ENCODE data around the gene CIC. TPM values are rescaled to one million over a fixed set of nuclear protein-coding genes. Genes with fewer than 3 reads are reported as not detected.

The CIC gene
- total and polyA plus RNA-seq, 9 of the 15 experiments (the other 6 are each of a cell fraction or from before 2014, with no cell fraction given): 0.07 to 44.7 (median 8.6) TPM

DNA sequence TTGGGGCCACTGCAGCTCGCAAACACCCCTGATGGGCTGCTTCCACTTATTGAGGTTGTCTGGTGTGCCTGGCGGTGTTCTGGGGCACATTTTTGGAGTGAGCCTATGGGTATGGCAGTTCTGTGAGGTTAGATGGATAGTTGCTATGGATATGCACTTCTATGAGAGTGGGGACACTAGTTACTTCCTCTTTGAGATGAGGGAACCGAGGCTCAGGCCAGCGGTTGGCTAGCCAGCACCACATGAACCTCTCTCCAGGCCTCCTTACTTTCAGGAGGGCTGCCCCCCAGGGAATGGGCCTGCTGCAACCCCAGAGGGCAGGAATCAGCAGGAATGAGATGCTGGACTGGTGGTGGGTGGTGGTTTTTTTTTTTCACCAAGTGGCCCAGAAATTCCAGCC, 19.3 kb downstream of the CIC start (continued):
- TF ChIP-seq, protein P1, sequence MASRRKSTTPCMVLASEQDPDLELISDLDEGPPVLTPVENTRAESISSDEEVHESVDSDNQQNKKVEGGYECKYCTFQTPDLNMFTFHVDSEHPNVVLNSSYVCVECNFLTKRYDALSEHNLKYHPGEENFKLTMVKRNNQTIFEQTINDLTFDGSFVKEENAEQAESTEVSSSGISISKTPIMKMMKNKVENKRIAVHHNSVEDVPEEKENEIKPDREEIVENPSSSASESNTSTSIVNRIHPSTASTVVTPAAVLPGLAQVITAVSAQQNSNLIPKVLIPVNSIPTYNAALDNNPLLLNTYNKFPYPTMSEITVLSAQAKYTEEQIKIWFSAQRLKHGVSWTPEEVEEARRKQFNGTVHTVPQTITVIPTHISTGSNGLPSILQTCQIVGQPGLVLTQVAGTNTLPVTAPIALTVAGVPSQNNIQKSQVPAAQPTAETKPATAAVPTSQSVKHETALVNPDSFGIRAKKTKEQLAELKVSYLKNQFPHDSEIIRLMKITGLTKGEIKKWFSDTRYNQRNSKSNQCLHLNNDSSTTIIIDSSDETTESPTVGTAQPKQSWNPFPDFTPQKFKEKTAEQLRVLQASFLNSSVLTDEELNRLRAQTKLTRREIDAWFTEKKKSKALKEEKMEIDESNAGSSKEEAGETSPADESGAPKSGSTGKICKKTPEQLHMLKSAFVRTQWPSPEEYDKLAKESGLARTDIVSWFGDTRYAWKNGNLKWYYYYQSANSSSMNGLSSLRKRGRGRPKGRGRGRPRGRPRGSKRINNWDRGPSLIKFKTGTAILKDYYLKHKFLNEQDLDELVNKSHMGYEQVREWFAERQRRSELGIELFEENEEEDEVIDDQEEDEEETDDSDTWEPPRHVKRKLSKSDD (conservative IDR thresholded peaks at IDR 0.05; ENCODE audit: low read length): no peak
- TF ChIP-seq ZNF23 (CRISPR knock-in tag; IDR thresholded peaks at IDR 0.05): no peak

DNA sequence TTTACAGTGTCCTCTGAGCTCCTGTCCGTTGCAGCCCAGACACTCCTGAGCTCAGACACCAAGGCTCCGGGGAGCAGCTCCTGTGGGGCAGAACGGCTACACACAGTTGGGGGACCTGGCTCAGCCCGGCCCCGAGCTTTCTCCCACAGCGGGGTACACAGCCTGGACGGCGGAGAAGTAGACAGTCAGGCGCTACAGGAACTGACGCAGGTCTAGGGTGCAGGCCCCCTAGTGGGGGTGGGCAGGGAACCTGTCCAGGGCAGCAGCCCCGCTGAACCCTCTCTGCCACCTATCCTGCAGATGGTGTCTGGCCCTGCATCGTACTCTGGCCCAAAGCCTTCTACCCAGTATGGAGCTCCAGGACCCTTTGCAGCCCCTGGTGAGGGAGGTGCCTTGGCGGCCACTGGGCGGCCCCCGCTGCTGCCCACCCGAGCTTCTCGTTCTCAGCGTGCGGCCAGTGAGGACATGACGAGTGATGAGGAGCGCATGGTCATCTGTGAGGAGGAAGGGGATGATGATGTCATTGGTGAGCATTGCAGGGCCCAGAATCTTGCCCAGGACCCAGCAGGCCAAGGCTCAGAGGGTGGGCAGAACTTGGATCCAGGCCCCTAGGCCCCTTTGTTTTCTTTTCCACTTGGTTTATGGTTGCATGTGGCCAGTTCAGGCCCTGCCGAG, 20.0 kb downstream of the CIC start:
- no peak for ATAC-seq
- no TSS peak for BruUV-seq (replicated peaks)
- intact Hi-C loops (cut with micrococcal nuclease): no loop called here
- Histone ChIP-seq H3K9me3 (replicated peaks; ENCODE audit: control insufficient read depth, insufficient read depth, low read depth, low read length) (no peaks in the 10 kb centered on the region), H3K4me1 (replicated peaks in 1 of 2; ENCODE audit: control insufficient read depth in 2 of 2, insufficient read depth in 2 of 2, low read length in 2 of 2) (peaks cover 16 to 85% of the 10 kb centered on the region in 2 experiments; a peak in 4 of 5 replicates), H3K27ac (ENCODE audit: extremely low read depth, low read depth, low read length) (no peak overlapping the region), H3K4me3 (no peak overlapping the region), H3K36me3 (ENCODE audit: control insufficient read depth, insufficient read depth, low read length) (peaks cover 75% of the 10 kb centered on the region; the same call in 2 of the 3 replicates), H3K79me2 (ENCODE audit: control insufficient read depth, insufficient read depth, low read length) (peaks cover 25% of the 10 kb centered on the region), H4K20me1 (replicated peaks; ENCODE audit: control insufficient read depth, insufficient read depth, low read length) (0 out of 2 replicates have a peak, but pooled peaks cover 8% of the 10 kb centered on the region), H2AFZ (ENCODE audit: low read depth, low read length) (no peak overlapping the region), H3K9ac (ENCODE audit: insufficient read depth in 1 of 2, low read depth in 2 of 2, low read length in 2 of 2) (peak overlapping the region in 1 of 2 experiments; percentile 45; a peak in 2 of 4 replicates), H3K9me1 (ENCODE audit: control insufficient read depth, insufficient read depth, low read length) (no peaks in the 10 kb centered on the region), H3K27me3 (ENCODE audit: control insufficient read depth in 2 of 2, insufficient read depth in 2 of 2, low read length in 2 of 2) (no peaks in the 10 kb centered on the region), H3K4me2 (ENCODE audit: insufficient read depth, low read length) (no peak overlapping the region)
- ChIA-PET CTCF (ENCODE audit: low intra/inter-chr PET ratio) (no interaction called here), POLR2A (interaction anchor here (1.8 kb wide), 1 partner anchor 13 kb away, joined by 6 read pairs; the partner anchor contains the start of genes PAFAH1B3 and PRR19)
- WGBS (ENCODE audit: insufficient coverage, low coverage, missing lambda C conversion rate): 94% methylated on average over 20 of the region's 22 CpGs
- DNase-seq (ENCODE audit: extremely low read depth in 1 of 4, low spot score in 3 of 4): no peak
- no peak for FAIRE-seq
- in situ Hi-C loops (cut with MboI): no loop called here
- no peak for TF ChIP-seq TAF7 (tag; IDR thresholded peaks at IDR 0.05)
- no peak for TF ChIP-seq TCF7 (IDR thresholded peaks at IDR 0.05; ENCODE audit: borderline replicate concordance)
- TF ChIP-seq MBD2 (IDR thresholded peaks at IDR 0.05; ENCODE audit: borderline replicate concordance, low read depth): no peak
- no peak for TF ChIP-seq RCOR1 (IDR thresholded peaks at IDR 0.05; ENCODE audit: borderline replicate concordance in 1 of 2, low read depth in 2 of 2, low read length in 2 of 2)
- TF ChIP-seq ZKSCAN1 (IDR thresholded peaks at IDR 0.05; ENCODE audit: low read depth, low read length): no peak
- no peak for TF ChIP-seq DNMT1 (IDR thresholded peaks at IDR 0.05)
- TF ChIP-seq, protein P2, sequence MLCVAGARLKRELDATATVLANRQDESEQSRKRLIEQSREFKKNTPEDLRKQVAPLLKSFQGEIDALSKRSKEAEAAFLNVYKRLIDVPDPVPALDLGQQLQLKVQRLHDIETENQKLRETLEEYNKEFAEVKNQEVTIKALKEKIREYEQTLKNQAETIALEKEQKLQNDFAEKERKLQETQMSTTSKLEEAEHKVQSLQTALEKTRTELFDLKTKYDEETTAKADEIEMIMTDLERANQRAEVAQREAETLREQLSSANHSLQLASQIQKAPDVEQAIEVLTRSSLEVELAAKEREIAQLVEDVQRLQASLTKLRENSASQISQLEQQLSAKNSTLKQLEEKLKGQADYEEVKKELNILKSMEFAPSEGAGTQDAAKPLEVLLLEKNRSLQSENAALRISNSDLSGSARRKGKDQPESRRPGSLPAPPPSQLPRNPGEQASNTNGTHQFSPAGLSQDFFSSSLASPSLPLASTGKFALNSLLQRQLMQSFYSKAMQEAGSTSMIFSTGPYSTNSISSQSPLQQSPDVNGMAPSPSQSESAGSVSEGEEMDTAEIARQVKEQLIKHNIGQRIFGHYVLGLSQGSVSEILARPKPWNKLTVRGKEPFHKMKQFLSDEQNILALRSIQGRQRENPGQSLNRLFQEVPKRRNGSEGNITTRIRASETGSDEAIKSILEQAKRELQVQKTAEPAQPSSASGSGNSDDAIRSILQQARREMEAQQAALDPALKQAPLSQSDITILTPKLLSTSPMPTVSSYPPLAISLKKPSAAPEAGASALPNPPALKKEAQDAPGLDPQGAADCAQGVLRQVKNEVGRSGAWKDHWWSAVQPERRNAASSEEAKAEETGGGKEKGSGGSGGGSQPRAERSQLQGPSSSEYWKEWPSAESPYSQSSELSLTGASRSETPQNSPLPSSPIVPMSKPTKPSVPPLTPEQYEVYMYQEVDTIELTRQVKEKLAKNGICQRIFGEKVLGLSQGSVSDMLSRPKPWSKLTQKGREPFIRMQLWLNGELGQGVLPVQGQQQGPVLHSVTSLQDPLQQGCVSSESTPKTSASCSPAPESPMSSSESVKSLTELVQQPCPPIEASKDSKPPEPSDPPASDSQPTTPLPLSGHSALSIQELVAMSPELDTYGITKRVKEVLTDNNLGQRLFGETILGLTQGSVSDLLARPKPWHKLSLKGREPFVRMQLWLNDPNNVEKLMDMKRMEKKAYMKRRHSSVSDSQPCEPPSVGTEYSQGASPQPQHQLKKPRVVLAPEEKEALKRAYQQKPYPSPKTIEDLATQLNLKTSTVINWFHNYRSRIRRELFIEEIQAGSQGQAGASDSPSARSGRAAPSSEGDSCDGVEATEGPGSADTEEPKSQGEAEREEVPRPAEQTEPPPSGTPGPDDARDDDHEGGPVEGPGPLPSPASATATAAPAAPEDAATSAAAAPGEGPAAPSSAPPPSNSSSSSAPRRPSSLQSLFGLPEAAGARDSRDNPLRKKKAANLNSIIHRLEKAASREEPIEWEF (CRISPR knock-in tag; IDR thresholded peaks at IDR 0.05): no peak
- TF ChIP-seq RNF2 (IDR thresholded peaks at IDR 0.05): no peak
- no peak for TF ChIP-seq CC2D1A (IDR thresholded peaks at IDR 0.05)
- no peak for TF ChIP-seq SREBF1 (IDR thresholded peaks at IDR 0.05; ENCODE audit: borderline replicate concordance, low read depth, low read length)
- no peak for TF ChIP-seq DACH1 (IDR thresholded peaks at IDR 0.05; ENCODE audit: partially characterized antibody)
